Measurements from ENCODE around the gene DNAH17. TPM values are rescaled to one million over a fixed set of nuclear protein-coding genes. Genes with fewer than 3 reads are reported as not detected.

Gene DNAH17
- total and polyA plus RNA-seq, 2 donors (not counting 3 experiments of a cell fraction or from before 2014, with no cell fraction given): not detected

- FAIRE-seq: no peak
- H3K36me3 ChIP-seq (ENCODE audit: control insufficient read depth in 2 of 2, extremely low read depth in 1 of 2, insufficient read depth in 2 of 2, low read length in 2 of 2): no peaks in the 10 kb centered on the region
- H2AFZ ChIP-seq (ENCODE audit: low read depth, low read length): no peak overlapping the region
- no peaks in the 10 kb centered on the region for H3K9me1 ChIP-seq (replicated peaks; ENCODE audit: control insufficient read depth, extremely low read depth, insufficient read depth, low read length)
- intact Hi-C loops (cut with micrococcal nuclease) (no loop called here), dilution Hi-C loops (cut with MboI; ENCODE audit: extremely low pct_ligation_motif_present, low sequenced_read_pairs) (no loop called here)
- H3K4me1 ChIP-seq (ENCODE audit: control insufficient read depth, extremely low read depth, insufficient read depth, low read length): no peaks in the 10 kb centered on the region
- TF ChIP-seq POLR2AphosphoS5 (IDR thresholded peaks at IDR 0.05; ENCODE audit: insufficient read depth, low read depth, low read length) (no peak), GATA2 (IDR thresholded peaks at IDR 0.05; ENCODE audit: insufficient read depth, insufficient read length, low read depth, low read length) (no peak), FOS (IDR thresholded peaks at IDR 0.05; ENCODE audit: borderline replicate concordance, insufficient read depth, low read length) (no peak), EZH2 (IDR thresholded peaks at IDR 0.05; ENCODE audit: borderline replicate concordance, low read depth, low read length, severe bottlenecking) (no peak), POLR2A (IDR thresholded peaks at IDR 0.05; ENCODE audit: low read depth, low read length) (no peak), JUN (IDR thresholded peaks at IDR 0.05; ENCODE audit: borderline replicate concordance, insufficient read depth, insufficient read length, low read depth) (no peak), MYC (IDR thresholded peaks at IDR 0.05; ENCODE audit: low read depth, low read length) (no peak), CTCF (IDR thresholded peaks at IDR 0.05; ENCODE audit: extremely low read depth in 1 of 2, insufficient read depth in 1 of 2, low read depth in 1 of 2, low read length in 2 of 2) (no peak), MAX (IDR thresholded peaks at IDR 0.05; ENCODE audit: insufficient read depth, insufficient read length) (no peak)
- ChIA-PET POLR2A (no interaction called here), CTCF (no interaction called here)
- H3K9me3 ChIP-seq (replicated peaks; ENCODE audit: control insufficient read depth, insufficient read depth, low read length): no peaks in the 10 kb centered on the region
- no peaks in the 10 kb centered on the region for H4K20me1 ChIP-seq (replicated peaks; ENCODE audit: control insufficient read depth, extremely low read depth, insufficient read depth, low read length)
- H3K4me3 ChIP-seq (replicated peaks in 1 of 3; ENCODE audit: insufficient read depth in 1 of 3, low read depth in 1 of 3, low read length in 3 of 3): no peak overlapping the region
- H3K4me2 ChIP-seq (ENCODE audit: insufficient read depth, low read length): no peak overlapping the region
- DNase-seq (ENCODE audit: low read depth, low spot score): no peak
- no peaks in the 10 kb centered on the region for H3K79me2 ChIP-seq (ENCODE audit: control insufficient read depth, insufficient read depth, low read length)
- H3K27ac ChIP-seq (ENCODE audit: insufficient read depth, low read depth, low read length): no peak overlapping the region
- BruUV-seq (replicated peaks): no TSS peak
- H3K9ac ChIP-seq (replicated peaks; ENCODE audit: extremely low read depth, insufficient read depth, low read length): no peak overlapping the region
- no peaks in the 10 kb centered on the region for H3K27me3 ChIP-seq (ENCODE audit: control insufficient read depth in 2 of 2, insufficient read depth in 2 of 2, low read length in 2 of 2)
These were observed 127.1 kb downstream of the DNAH17 start for GRCh38 chr17:78449983-78450595.

Data from endothelial cell of umbilical vein (primary cell).